H1 (cell line): Measurements from ENCODE around the gene PGM1. TPM values are rescaled to one million over a fixed set of nuclear protein-coding genes. Genes with fewer than 3 reads are reported as not detected.

ENCODE experiments used
- CTCF ChIA-PET: fragments of 300-600 bp; sonication (Branson Sonifier 250); formaldehyde crosslinking; loops from one replicate; lab custom pipeline; 2021; ENCODE audit not compliant: partially characterized antibody; lab: Charles Lee
- POLR2A ChIA-PET: fragments of 300-600 bp; sonication (Branson Sonifier 250); formaldehyde crosslinking; loops from one replicate; lab custom pipeline; 2021; ENCODE audit warnings: inconsistent platforms; ENCODE audit not compliant: partially characterized antibody; lab: Charles Lee
- DNase-seq, 2 experiments: peaks; one replicate each; pipeline versions ENCODE4 v3.0.0 to v3.0.0-alpha.2; 2010 to 2022; ENCODE audit warnings: low spot score in 2 of 2, low read depth in 1 of 2, mixed read lengths in 1 of 2
- FAIRE-seq: peaks from 2 replicates; lab custom pipeline; 2011; peaks lifted over from hg19 to GRCh38; lab: Jason Lieb, UNC
- H2AFZ ChIP-seq: 2 replicates; pipeline ENCODE4 v1.8.1; 2012; ENCODE audit warnings: low read length, inconsistent platforms
- H2AK5ac ChIP-seq: 2 replicates; pipeline ENCODE4 v1.6.1; 2013; ENCODE audit warnings: low read depth, low read length
- H2BK120ac ChIP-seq: replicated peaks from 2 replicates; pipeline ENCODE3; 2013; ENCODE audit warnings: low read depth, low read length, inconsistent platforms
- H2BK12ac ChIP-seq: 2 replicates; pipeline ENCODE4 v1.6.1; 2013; ENCODE audit warnings: low read depth, low read length
- H2BK15ac ChIP-seq: 2 replicates; pipeline ENCODE4 v1.6.1; 2013; ENCODE audit warnings: low read length
- H2BK20ac ChIP-seq: 2 replicates; pipeline ENCODE4 v1.6.1; 2013; ENCODE audit warnings: low read length
- H2BK5ac ChIP-seq: 2 replicates; pipeline ENCODE4 v1.6.1; 2013; ENCODE audit warnings: low read depth, low read length
- H3K14ac ChIP-seq: 2 replicates; pipeline ENCODE4 v1.6.1; 2013; ENCODE audit warnings: inconsistent platforms; ENCODE audit not compliant: insufficient read length
- H3K18ac ChIP-seq: 2 replicates; pipeline ENCODE4 v1.6.1; 2013; ENCODE audit warnings: low read length; ENCODE audit errors: extremely low read depth
- H3K23ac ChIP-seq: 2 replicates; pipeline ENCODE4 v1.6.1; 2013; ENCODE audit warnings: inconsistent platforms; ENCODE audit not compliant: insufficient read length
- H3K23me2 ChIP-seq: 2 replicates; pipeline ENCODE4 v1.6.1; 2013; ENCODE audit warnings: low read depth, low read length
- H3K27ac ChIP-seq: 2 replicates; pipeline ENCODE4 v1.6.1; 2011; ENCODE audit warnings: low read depth, low read length, inconsistent platforms
- H3K27me3 ChIP-seq, 4 experiments: replicated peaks in 1 of 4; 1 replicate in 1 of 4; 2 replicates in 3 of 4; pipeline versions ENCODE4 v1.6.1 to v1.8.1; 2011 to 2013; ENCODE audit warnings: low read length in 3 of 4, mild to moderate bottlenecking in 3 of 4, inconsistent platforms in 2 of 4, mixed read lengths in 2 of 4, moderate library complexity in 1 of 4; ENCODE audit not compliant: control insufficient read depth in 3 of 4, insufficient read depth in 3 of 4; ENCODE audit errors: extremely low read depth in 1 of 4
- H3K36me3 ChIP-seq, 4 experiments: 2 replicates each; pipeline versions ENCODE4 v1.6.1 to v1.8.1; 2011 to 2013; ENCODE audit warnings: mild to moderate bottlenecking in 4 of 4, low read length in 3 of 4, moderate library complexity in 2 of 4, control low read depth in 1 of 4, inconsistent platforms in 1 of 4; ENCODE audit not compliant: insufficient read depth in 4 of 4, control insufficient read depth in 2 of 4
- H3K4ac ChIP-seq: replicated peaks from 2 replicates; pipeline ENCODE3; 2013; ENCODE audit warnings: low read length, low read depth, mixed read lengths, inconsistent platforms; ENCODE audit not compliant: insufficient read length
- H3K4me1 ChIP-seq, 4 experiments: replicated peaks in 1 of 4; 1 replicate in 1 of 4; 2 replicates in 3 of 4; pipeline versions ENCODE4 v1.6.1 to v1.8.1; 2011 to 2013; ENCODE audit warnings: low read length in 3 of 4, inconsistent platforms in 2 of 4, mixed read lengths in 1 of 4; ENCODE audit not compliant: insufficient read depth in 4 of 4, control insufficient read depth in 3 of 4
- H3K4me2 ChIP-seq, 2 experiments: 2 replicates each; pipeline versions ENCODE4 v1.6.1 to v1.8.1; 2011 to 2013; ENCODE audit warnings: low read depth in 2 of 2, low read length in 2 of 2, control low read depth in 1 of 2, inconsistent platforms in 1 of 2, mild to moderate bottlenecking in 1 of 2; ENCODE audit not compliant: insufficient read depth in 1 of 2
- H3K4me3 ChIP-seq, 4 experiments: fragments of 200-600, 300-600 bp in 1 of 4; sonication (generic), shearing (Covaris generic), sonication (Bioruptor Twin) in 1 of 4; 2 replicates each; pipeline versions ENCODE4 v1.5.1 to v1.8.1; 2011 to 2016; ENCODE audit warnings: low read length in 4 of 4, low read depth in 3 of 4, control low read depth in 2 of 4, inconsistent platforms in 2 of 4, mild to moderate bottlenecking in 2 of 4, mixed read lengths in 1 of 4, moderate library complexity in 1 of 4; ENCODE audit not compliant: insufficient read depth in 2 of 4; ENCODE audit errors: extremely low read depth in 1 of 4
- H3K56ac ChIP-seq: replicated peaks from 2 replicates; pipeline ENCODE3; 2013; ENCODE audit warnings: low read depth, mild to moderate bottlenecking, mixed read lengths, low read length, inconsistent platforms; ENCODE audit not compliant: insufficient read length
- H3K79me1 ChIP-seq: 2 replicates; pipeline ENCODE4 v1.6.1; 2013; ENCODE audit warnings: low read depth, low read length, control low read depth
- H3K79me2 ChIP-seq, 2 experiments: 2 replicates each; pipeline versions ENCODE4 v1.6.1 to v1.8.1; 2012 to 2013; ENCODE audit warnings: low read length in 2 of 2, mild to moderate bottlenecking in 2 of 2, inconsistent platforms in 1 of 2; ENCODE audit not compliant: insufficient read depth in 2 of 2, control insufficient read depth in 1 of 2
- H3K9ac ChIP-seq, 4 experiments: replicated peaks in 1 of 4; 1 replicate in 1 of 4; 2 replicates in 3 of 4; pipeline versions ENCODE4 v1.6.1 to v1.8.1; 2011 to 2013; ENCODE audit warnings: low read depth in 3 of 4, low read length in 3 of 4, control low read depth in 2 of 4, mild to moderate bottlenecking in 2 of 4, moderate library complexity in 2 of 4, inconsistent platforms in 1 of 4; ENCODE audit errors: extremely low read depth in 1 of 4
- H3K9me3 ChIP-seq, 2 experiments: 2 replicates each; pipeline versions ENCODE4 v1.6.1 to v1.8.1; 2012 to 2013; ENCODE audit warnings: mild to moderate bottlenecking in 2 of 2, moderate library complexity in 2 of 2, control low read depth in 1 of 2, inconsistent platforms in 1 of 2, low read depth in 1 of 2, low read length in 1 of 2, mixed read lengths in 1 of 2; ENCODE audit not compliant: insufficient read depth in 2 of 2
- H4K20me1 ChIP-seq, 2 experiments: replicated peaks in 1 of 2; 2 replicates each; pipeline versions ENCODE3 to v1.8.1; 2011 to 2013; ENCODE audit warnings: inconsistent platforms in 2 of 2, low read length in 2 of 2, mild to moderate bottlenecking in 1 of 2; ENCODE audit not compliant: insufficient read depth in 2 of 2, control insufficient read depth in 1 of 2
- H4K5ac ChIP-seq: 2 replicates; pipeline ENCODE4 v1.6.1; 2013; ENCODE audit warnings: low read length, low read depth, mixed read lengths, inconsistent platforms; ENCODE audit not compliant: insufficient read length
- H4K8ac ChIP-seq: 2 replicates; pipeline ENCODE4 v1.8.0; 2013; ENCODE audit warnings: mild to moderate bottlenecking, moderate library complexity, low read length, inconsistent platforms; ENCODE audit not compliant: insufficient read depth; ENCODE audit errors: extremely low read depth
- H4K91ac ChIP-seq: replicated peaks from 2 replicates; pipeline ENCODE3; 2013; ENCODE audit warnings: low read length, mixed read lengths, inconsistent platforms; ENCODE audit not compliant: insufficient read length
- ASH2L ChIP-seq: fragments of 200-600, 300-600 bp; sonication (generic); IDR thresholded peaks from one replicate; pipeline ENCODE4 v1.7.1; 2017; ENCODE audit warnings: low read length
- CBX5 ChIP-seq: fragments of 300-800, 300-1000 bp; sonication (generic); IDR thresholded peaks from 2 replicates; pipeline ENCODE4 v1.7.1; 2016; ENCODE audit warnings: antibody characterized with exemption, low read length, low read depth
- CREB1 ChIP-seq: IDR thresholded peaks from 2 replicates; pipeline ENCODE4 v1.6.1; 2012; ENCODE audit warnings: inconsistent platforms
- E2F6 ChIP-seq: IDR thresholded peaks from 2 replicates; pipeline ENCODE4 v1.6.1; 2012; ENCODE audit warnings: inconsistent platforms
- KDM1A ChIP-seq: fragments of 200-600, 300-600 bp; sonication (generic); IDR thresholded peaks from 2 replicates; pipeline ENCODE4 v1.7.1; 2016; ENCODE audit warnings: mild to moderate bottlenecking, low read length, borderline replicate concordance
- KDM4A ChIP-seq: IDR thresholded peaks from one replicate; pipeline ENCODE4 v1.7.1; 2012; ENCODE audit warnings: low read depth, mild to moderate bottlenecking, moderate library complexity, low read length, inconsistent platforms; ENCODE audit not compliant: severe bottlenecking
- MAFK ChIP-seq: IDR thresholded peaks from 2 replicates; pipeline ENCODE4 v1.6.1; 2012; ENCODE audit warnings: low read depth, mild to moderate bottlenecking, improper control_type of control experiment, low read length
- POLR2A ChIP-seq, 2 experiments: IDR thresholded peaks; 1 replicate in 1 of 2; 2 replicates in 1 of 2; pipeline ENCODE4 v1.6.1; 2011; ENCODE audit warnings: low read depth in 2 of 2, low read length in 2 of 2, mild to moderate bottlenecking in 2 of 2; ENCODE audit errors: control extremely low read depth in 1 of 2
- RBBP5 ChIP-seq: IDR thresholded peaks from 2 replicates; pipeline ENCODE4 v1.7.1; 2012; ENCODE audit warnings: low read depth, mild to moderate bottlenecking, inconsistent platforms, low read length, moderate library complexity, borderline replicate concordance
- SIN3A ChIP-seq, 2 experiments: IDR thresholded peaks in 1 of 2; conservative IDR thresholded peaks in 1 of 2; 2 replicates each; pipeline ENCODE4 v1.6.1; 2011 to 2012; ENCODE audit warnings: low read length in 2 of 2, improper control_type of control experiment in 1 of 2, low read depth in 1 of 2, mild to moderate bottlenecking in 1 of 2
- SIRT6 ChIP-seq: IDR thresholded peaks from one replicate; pipeline ENCODE4 v1.7.1; 2012; ENCODE audit warnings: low read length, inconsistent platforms
- SIX5 ChIP-seq: IDR thresholded peaks from 2 replicates; pipeline ENCODE4 v1.6.1; 2011; ENCODE audit warnings: mild to moderate bottlenecking, low read depth, low read length
- SP2 ChIP-seq: IDR thresholded peaks from 2 replicates; pipeline ENCODE4 v1.6.1; 2012; ENCODE audit warnings: mild to moderate bottlenecking, low read length, inconsistent platforms
- SRF ChIP-seq: IDR thresholded peaks from 2 replicates; pipeline ENCODE4 v1.6.1; 2011; ENCODE audit warnings: mild to moderate bottlenecking, low read depth, low read length, moderate library complexity
- polyA plus RNA-seq, 7 experiments: library from polyadenylated mRNA; depleted of rRNA in 3 of 7; stranded (reverse) in 5 of 7; unstranded in 2 of 7; fragments of >200 nt in 5 of 7; fragments of 200-250 nt in 2 of 7; gene quantifications; 1 replicate in 5 of 7; 2 replicates in 1 of 7; 4 replicates in 1 of 7; pipeline versions ENCODE4 v1.2.1 to v1.2.3, GENCODE V29; 2011 to 2013; ENCODE audit warnings: missing spikeins in 2 of 7, mixed read lengths in 2 of 7
- total RNA-seq: library from RNA; stranded (reverse); fragmentation: NEBNext Ultra II Directional; extraction: Animal tissue kit (Norgen Biotek cat#: 25700); gene quantifications from 2 replicates; pipeline ENCODE4 v1.2.1, GENCODE V29; 2021
- TF ChIP-seq, protein P1 (sequence below): IDR thresholded peaks from 2 replicates; pipeline ENCODE4 v1.6.1; 2011; ENCODE audit warnings: low read length, improper control_type of control experiment

PGM1 gene
- total and polyA plus RNA-seq, 2 of the 8 experiments (the other 6 are each of a cell fraction or from before 2014, with no cell fraction given): 33.0 to 65.4 TPM

- Histone ChIP-seq H3K4me2 (no peak overlapping the region), H2BK12ac (no peak overlapping the region), H3K14ac (no peak overlapping the region), H3K18ac (no peak overlapping the region), H4K8ac (no peak overlapping the region), H4K20me1 (no peaks in the 10 kb centered on the region), H3K36me3 (no peaks in the 10 kb centered on the region; a peak in 1 of 8 replicates), H3K9me3 (peaks cover 0 to 3% of the 10 kb centered on the region in 2 experiments; a peak in 1 of 4 replicates), H2AFZ (no peak overlapping the region), H2BK120ac (no peak overlapping the region), H3K4me3 (no peak overlapping the region), H3K23ac (no peak overlapping the region), H2BK5ac (no peak overlapping the region), H4K5ac (no peak overlapping the region), H3K23me2 (no peaks in the 10 kb centered on the region), H3K79me1 (no peaks in the 10 kb centered on the region), H2BK20ac (no peak overlapping the region), H3K9ac (no peak overlapping the region), H3K4me1 (no peaks in the 10 kb centered on the region), H3K79me2 (no peaks in the 10 kb centered on the region), H3K27me3 (no peaks in the 10 kb centered on the region), H2BK15ac (no peak overlapping the region), H2AK5ac (no peak overlapping the region), H4K91ac (no peak overlapping the region), H3K27ac (no peak overlapping the region), H3K4ac (no peak overlapping the region), H3K56ac (no peak overlapping the region)
- CTCF ChIA-PET: interaction anchor here (1.3 to 11.7 kb wide), 2 partner anchors 8 to 14 kb away, joined by 3 to 153 read pairs; no protein-coding TSS in a partner anchor
- POLR2A ChIA-PET: no interaction called here
- DNase-seq: no peak
- FAIRE-seq: no peak
- TF ChIP-seq CBX5 (no peak), POLR2A (IDR thresholded peaks at IDR 0.05; ENCODE audit: control extremely low read depth in 1 of 2, low read depth in 2 of 2, low read length in 2 of 2) (no peak), KDM1A (no peak), SP2 (no peak), E2F6 (no peak), RBBP5 (no peak), SIX5 (no peak), SIN3A (conservative IDR thresholded peaks at IDR 0.05 in 1 of 2, IDR thresholded peaks at IDR 0.05 in 1 of 2; ENCODE audit: low read depth in 1 of 2, low read length in 2 of 2) (no peak), CREB1 (no peak), SIRT6 (no peak), ASH2L (no peak), SRF (no peak), MAFK (no peak), KDM4A (no peak)
- TF ChIP-seq, protein P1, sequence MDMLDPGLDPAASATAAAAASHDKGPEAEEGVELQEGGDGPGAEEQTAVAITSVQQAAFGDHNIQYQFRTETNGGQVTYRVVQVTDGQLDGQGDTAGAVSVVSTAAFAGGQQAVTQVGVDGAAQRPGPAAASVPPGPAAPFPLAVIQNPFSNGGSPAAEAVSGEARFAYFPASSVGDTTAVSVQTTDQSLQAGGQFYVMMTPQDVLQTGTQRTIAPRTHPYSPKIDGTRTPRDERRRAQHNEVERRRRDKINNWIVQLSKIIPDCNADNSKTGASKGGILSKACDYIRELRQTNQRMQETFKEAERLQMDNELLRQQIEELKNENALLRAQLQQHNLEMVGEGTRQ: no peak
Observed at GRCh38 chr1:63563745-63564144, 29.5 kb upstream of the PGM1 start.
